ENCODE results near the gene ROPN1B. TPM values are rescaled to one million over a fixed set of nuclear protein-coding genes. Genes with fewer than 3 reads are reported as not detected.
A peak's percentile ranks its signal among the peaks of the same experiment; 100 is the strongest.
"Not testable (repeated sequence)": the region's sequence is repeated elsewhere in the genome, so short reads cannot be mapped to it uniquely, and the experiment has no call there.

The ROPN1B gene
- total RNA-seq (ENCODE audit: unreplicated experiment): not detected
- long read RNA-seq: 0 reads

DNA sequence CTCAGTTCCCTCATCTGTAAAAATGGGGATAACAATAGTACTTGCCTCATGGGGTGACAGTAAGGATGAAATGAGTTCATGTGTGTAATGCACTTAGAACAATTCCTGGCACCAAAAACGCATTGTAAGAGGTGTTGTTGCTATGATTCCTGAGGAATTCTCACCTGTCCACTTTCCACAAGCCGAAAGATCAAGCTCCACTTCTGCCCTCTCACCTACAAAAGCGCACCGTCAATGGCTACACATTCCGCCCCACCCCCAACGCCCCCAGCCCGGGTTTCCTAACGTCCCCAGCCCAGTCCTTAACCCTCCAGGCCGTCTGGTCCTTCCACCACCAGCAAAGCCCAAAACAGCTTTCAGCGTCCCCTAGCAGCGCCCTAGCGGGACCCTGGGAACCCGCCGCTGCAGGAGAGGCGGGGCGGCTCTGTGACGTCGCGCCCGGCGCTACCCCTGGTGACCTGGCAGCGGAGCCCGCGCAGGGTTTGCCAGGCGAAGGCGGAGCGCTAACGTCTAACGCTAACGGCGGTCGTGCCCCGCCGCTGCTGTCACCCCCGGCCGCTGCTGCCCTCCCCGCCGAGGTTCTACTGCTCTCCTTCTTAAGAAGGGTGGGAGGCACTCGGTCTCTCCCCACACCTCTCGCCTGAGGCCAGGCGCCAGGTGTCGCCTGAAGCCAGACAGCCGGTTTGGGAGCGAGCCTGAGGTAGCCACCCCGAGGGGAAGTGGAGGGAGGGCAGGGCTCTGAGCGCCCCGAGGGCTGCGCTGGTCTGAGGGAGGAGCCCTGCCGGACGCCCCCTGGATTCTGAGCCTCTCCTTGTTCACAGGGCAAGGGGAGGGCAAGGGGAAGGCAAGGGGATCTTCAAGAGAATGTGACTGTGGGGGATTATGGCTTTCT is at the start of gene ROPN1B:
ROPN1B (plus strand) TSS at position 478 of the 892 bp plus-strand sequence. CDS start 2,877 bp downstream, outside the sequence.
- H3K4me3 Mint-ChIP-seq (ENCODE audit: unreplicated experiment): peak within 1 kb of the TSS; percentile 66
- not testable (repeated sequence) for DNase-seq (ENCODE audit: low spot score); H3K27ac Mint-ChIP-seq (ENCODE audit: unreplicated experiment); H3K9me3 Mint-ChIP-seq (ENCODE audit: unreplicated experiment); H3K27me3 Mint-ChIP-seq (ENCODE audit: unreplicated experiment); H3K36me3 Mint-ChIP-seq (ENCODE audit: low read depth, unreplicated experiment); H3K4me1 Mint-ChIP-seq (ENCODE audit: unreplicated experiment)

DNA sequence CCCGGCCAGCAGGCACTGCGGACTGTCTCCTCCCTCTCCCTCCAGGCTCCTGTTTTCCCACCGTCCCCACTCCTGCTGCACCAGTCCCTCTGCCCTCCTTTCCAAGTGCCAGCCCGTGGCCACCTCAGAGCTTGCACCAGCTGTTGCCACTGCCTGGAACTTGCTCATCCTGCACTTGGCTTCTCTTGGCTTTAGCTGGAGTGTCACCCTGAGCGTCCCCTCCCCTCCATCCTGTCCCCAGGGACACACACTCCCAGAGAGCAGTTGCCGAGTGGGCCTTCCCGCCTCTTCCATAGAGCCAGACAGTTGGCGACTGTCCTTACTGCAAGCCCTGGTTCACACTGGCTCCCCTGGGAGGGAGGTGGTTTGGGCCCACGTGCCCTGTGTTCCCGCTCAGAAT is 48.8 kb upstream of the ROPN1B start:
- not testable (repeated sequence) for H3K4me1 Mint-ChIP-seq (ENCODE audit: unreplicated experiment); DNase-seq (ENCODE audit: low spot score); H3K27me3 Mint-ChIP-seq (ENCODE audit: unreplicated experiment)

DNA sequence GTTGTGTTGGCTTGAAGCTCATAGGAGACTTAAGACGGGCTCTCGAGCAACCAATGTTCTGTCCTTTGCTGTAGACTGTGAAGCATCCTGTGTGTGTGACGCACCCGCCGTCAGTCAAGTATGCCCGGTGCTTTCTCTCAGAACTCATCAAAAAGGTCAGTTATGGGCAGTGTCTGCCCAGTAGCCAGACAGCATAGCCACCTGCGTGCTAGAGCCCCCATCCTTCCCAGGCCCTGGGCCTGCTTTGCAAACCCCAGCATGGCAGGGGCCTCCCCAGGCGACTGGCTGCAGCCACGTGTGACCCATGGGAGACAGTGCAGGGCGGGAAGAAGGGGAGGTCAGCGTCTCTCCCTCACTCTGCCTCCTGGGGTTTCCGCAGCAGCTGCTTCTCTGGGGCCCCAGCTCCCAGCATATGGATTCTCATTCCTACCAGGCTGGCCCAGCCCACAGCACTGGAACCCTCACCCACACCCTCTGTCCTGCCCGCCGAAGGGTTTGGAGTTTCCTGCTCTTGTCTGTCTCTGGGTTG is 48.2 kb upstream of the ROPN1B start:
- H3K36me3 Mint-ChIP-seq (ENCODE audit: low read depth, unreplicated experiment); H3K4me1 Mint-ChIP-seq (ENCODE audit: unreplicated experiment); H3K9me3 Mint-ChIP-seq (ENCODE audit: unreplicated experiment); DNase-seq (ENCODE audit: low spot score); H3K27ac Mint-ChIP-seq (ENCODE audit: unreplicated experiment); H3K4me3 Mint-ChIP-seq (ENCODE audit: unreplicated experiment); H3K27me3 Mint-ChIP-seq (ENCODE audit: unreplicated experiment): not testable (repeated sequence)

More for the DNA sequence above, 48.8 kb upstream of the ROPN1B start:
- H3K9me3 Mint-ChIP-seq (ENCODE audit: unreplicated experiment); H3K27ac Mint-ChIP-seq (ENCODE audit: unreplicated experiment); H3K36me3 Mint-ChIP-seq (ENCODE audit: low read depth, unreplicated experiment); H3K4me3 Mint-ChIP-seq (ENCODE audit: unreplicated experiment): not testable (repeated sequence)

DNA sequence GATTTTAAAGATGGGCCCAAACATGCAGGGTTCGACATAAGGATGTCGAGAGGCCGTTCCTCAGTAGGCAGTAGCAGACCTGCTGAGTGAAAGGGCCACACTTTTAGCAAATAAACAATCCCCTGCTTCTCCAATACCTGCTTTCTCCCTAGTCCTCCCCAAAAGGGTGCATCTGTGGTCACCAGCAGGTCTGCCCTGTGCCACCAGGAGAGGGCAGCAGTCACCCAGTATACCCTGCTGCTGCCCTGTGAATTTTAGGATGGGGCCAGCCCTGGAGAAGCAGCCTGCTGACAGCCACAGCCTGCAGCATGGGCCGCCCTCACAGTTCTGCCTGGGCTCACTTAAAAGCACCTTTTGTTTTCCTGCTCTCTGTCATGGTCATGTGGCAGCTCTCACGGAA is 47.3 kb upstream of the ROPN1B start:
- not testable (repeated sequence) for H3K27me3 Mint-ChIP-seq (ENCODE audit: unreplicated experiment); H3K4me3 Mint-ChIP-seq (ENCODE audit: unreplicated experiment); H3K9me3 Mint-ChIP-seq (ENCODE audit: unreplicated experiment); H3K4me1 Mint-ChIP-seq (ENCODE audit: unreplicated experiment); H3K27ac Mint-ChIP-seq (ENCODE audit: unreplicated experiment); H3K36me3 Mint-ChIP-seq (ENCODE audit: low read depth, unreplicated experiment)
- peak; percentile 72 for DNase-seq (ENCODE audit: low spot score)
- TF ChIP-seq, protein P1, sequence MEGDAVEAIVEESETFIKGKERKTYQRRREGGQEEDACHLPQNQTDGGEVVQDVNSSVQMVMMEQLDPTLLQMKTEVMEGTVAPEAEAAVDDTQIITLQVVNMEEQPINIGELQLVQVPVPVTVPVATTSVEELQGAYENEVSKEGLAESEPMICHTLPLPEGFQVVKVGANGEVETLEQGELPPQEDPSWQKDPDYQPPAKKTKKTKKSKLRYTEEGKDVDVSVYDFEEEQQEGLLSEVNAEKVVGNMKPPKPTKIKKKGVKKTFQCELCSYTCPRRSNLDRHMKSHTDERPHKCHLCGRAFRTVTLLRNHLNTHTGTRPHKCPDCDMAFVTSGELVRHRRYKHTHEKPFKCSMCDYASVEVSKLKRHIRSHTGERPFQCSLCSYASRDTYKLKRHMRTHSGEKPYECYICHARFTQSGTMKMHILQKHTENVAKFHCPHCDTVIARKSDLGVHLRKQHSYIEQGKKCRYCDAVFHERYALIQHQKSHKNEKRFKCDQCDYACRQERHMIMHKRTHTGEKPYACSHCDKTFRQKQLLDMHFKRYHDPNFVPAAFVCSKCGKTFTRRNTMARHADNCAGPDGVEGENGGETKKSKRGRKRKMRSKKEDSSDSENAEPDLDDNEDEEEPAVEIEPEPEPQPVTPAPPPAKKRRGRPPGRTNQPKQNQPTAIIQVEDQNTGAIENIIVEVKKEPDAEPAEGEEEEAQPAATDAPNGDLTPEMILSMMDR (IDR thresholded peaks at IDR 0.05; ENCODE audit: unreplicated experiment): peak; percentile 38

DNA sequence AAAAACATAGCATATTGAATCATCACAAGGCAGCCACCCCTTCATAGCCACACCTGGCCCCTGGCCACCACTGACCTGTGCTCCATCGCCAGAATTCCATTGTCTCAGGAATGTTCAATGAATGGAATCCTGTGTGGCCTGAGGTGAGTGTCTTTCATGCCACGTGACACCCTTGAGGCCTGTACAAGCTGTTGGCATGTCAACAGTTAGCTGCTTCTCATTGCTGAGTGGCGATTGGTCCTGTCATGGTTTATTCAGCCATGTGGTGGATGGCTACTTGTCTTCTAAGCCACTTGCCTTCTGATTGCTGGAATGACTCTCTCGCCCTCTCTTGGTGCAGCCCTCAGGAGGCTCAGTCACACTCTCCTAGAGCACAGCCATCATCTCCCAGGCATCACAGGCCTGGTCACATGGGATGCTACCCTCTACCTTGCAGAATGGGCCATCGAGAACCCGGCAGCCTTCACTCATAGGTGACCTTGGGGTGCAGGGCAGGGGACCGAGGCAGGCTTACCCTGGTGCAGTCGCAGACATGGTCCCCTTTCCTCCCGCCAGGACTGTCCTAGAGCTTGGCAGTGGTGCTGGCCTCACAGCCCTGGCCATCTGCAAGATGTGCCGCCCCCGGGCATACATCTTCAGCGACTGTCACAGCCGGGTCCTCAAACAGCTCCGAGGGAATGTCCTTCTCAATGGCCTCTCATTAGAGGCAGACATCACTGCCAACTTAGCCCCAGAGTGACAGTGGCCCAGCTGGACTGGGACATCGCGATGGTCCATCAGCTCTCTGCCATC is 45.5 kb upstream of the ROPN1B start:
- H3K4me3 Mint-ChIP-seq (ENCODE audit: unreplicated experiment); H3K27ac Mint-ChIP-seq (ENCODE audit: unreplicated experiment); H3K27me3 Mint-ChIP-seq (ENCODE audit: unreplicated experiment); H3K4me1 Mint-ChIP-seq (ENCODE audit: unreplicated experiment); DNase-seq (ENCODE audit: low spot score); H3K36me3 Mint-ChIP-seq (ENCODE audit: low read depth, unreplicated experiment); H3K9me3 Mint-ChIP-seq (ENCODE audit: unreplicated experiment): not testable (repeated sequence)

DNA sequence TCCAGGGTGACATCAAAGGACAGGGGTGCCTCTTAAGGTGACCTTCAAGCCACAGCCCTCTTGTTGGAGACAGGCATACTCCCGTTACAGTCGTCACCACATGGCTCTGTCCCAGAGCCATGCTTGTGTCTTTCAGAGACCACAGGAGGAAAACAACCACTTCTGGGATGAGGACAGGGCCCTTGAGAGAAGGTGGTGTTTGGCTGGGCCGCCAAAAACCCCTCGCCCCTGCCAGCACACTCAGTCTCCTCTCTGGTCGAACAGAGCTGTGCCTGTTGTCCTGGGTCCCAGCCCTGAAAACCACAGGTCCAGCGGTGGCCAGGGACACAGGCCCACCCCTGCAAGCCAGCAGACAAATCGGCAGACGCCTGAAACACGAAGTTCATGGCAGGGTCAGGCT is 44.7 kb upstream of the ROPN1B start:
- not testable (repeated sequence) for H3K4me1 Mint-ChIP-seq (ENCODE audit: unreplicated experiment); H3K36me3 Mint-ChIP-seq (ENCODE audit: low read depth, unreplicated experiment); H3K27me3 Mint-ChIP-seq (ENCODE audit: unreplicated experiment); H3K4me3 Mint-ChIP-seq (ENCODE audit: unreplicated experiment); H3K9me3 Mint-ChIP-seq (ENCODE audit: unreplicated experiment); DNase-seq (ENCODE audit: low spot score); H3K27ac Mint-ChIP-seq (ENCODE audit: unreplicated experiment)

DNA sequence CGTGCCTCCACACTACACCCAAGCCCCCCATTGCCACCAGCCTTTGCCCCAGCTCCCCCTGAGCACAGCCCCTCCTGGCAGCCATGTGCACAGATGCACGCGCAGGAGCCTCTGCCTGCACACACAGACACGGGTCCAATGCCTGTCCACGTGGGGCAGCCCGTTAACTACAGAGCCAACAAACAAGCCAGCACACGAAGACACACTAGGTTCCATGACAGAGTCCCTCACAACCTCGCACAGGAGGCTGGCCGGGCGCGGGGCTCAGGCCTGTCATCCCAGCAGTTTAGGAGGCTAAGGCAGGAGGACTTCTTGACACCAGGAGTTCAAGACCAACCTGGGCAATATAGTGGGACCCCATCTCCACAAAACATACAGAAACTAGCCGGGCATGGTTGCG is 43.3 kb upstream of the ROPN1B start:
- H3K27me3 Mint-ChIP-seq (ENCODE audit: unreplicated experiment); DNase-seq (ENCODE audit: low spot score); H3K27ac Mint-ChIP-seq (ENCODE audit: unreplicated experiment); H3K4me1 Mint-ChIP-seq (ENCODE audit: unreplicated experiment); H3K36me3 Mint-ChIP-seq (ENCODE audit: low read depth, unreplicated experiment); H3K9me3 Mint-ChIP-seq (ENCODE audit: unreplicated experiment); H3K4me3 Mint-ChIP-seq (ENCODE audit: unreplicated experiment): not testable (repeated sequence)

Measured in endothelial cell (in vitro differentiated cells).